Epithelial cell of esophagus (primary cell): ENCODE results near the gene LIN28A.

Experiments
- DNase-seq: peaks from one replicate; pipeline ENCODE4 v3.0.0; 2010; ENCODE audit warnings: low read depth
- H3K4me3 ChIP-seq: 2 replicates; pipeline ENCODE4 v1.5.1; 2011; ENCODE audit warnings: mild to moderate bottlenecking, low read length, control low read depth
- TF ChIP-seq, protein P1 (sequence below): IDR thresholded peaks from 2 replicates; pipeline ENCODE4 v1.5.1; 2011; ENCODE audit warnings: low read depth, mild to moderate bottlenecking, low read length, control low read depth, inconsistent platforms; ENCODE audit not compliant: insufficient read depth; ENCODE audit errors: missing control alignments

The LIN28A gene

DNA sequence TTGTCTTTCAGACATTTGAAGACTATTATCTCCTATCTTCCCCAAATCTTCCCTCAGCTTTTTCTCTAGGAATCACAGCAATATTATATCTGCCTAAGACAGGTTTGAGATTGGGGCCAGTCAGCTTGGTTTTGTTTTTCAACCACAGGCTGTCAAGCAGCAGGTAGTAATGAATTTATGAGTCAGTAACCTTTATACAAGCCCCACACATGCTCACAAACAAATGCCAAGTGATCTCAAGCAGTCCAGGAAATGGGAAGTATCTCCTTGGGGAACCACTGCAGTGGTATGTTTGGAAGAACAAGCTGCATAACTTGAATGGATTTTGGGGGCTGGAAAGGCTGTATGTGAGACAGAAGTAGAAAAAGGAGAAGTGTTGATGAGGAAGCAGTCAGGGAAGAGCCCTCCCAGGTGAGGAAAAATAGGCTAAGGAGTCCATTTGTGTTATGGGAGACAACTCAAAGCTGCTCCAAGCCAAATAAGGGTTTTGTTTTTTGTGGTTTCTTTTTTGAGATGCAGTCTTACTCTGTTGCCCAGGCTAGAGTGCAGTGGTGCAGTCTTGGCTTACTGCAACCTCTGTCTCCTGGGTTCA lies 23.6 kb downstream of the LIN28A start:
- peak; percentile 16 for DNase-seq
- H3K4me3 ChIP-seq = no peak overlapping the region
- TF ChIP-seq, protein P1, sequence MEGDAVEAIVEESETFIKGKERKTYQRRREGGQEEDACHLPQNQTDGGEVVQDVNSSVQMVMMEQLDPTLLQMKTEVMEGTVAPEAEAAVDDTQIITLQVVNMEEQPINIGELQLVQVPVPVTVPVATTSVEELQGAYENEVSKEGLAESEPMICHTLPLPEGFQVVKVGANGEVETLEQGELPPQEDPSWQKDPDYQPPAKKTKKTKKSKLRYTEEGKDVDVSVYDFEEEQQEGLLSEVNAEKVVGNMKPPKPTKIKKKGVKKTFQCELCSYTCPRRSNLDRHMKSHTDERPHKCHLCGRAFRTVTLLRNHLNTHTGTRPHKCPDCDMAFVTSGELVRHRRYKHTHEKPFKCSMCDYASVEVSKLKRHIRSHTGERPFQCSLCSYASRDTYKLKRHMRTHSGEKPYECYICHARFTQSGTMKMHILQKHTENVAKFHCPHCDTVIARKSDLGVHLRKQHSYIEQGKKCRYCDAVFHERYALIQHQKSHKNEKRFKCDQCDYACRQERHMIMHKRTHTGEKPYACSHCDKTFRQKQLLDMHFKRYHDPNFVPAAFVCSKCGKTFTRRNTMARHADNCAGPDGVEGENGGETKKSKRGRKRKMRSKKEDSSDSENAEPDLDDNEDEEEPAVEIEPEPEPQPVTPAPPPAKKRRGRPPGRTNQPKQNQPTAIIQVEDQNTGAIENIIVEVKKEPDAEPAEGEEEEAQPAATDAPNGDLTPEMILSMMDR = no peak

GRCh38 chr1:26438041-26438440 lies 27.4 kb downstream of the LIN28A start:
- TF ChIP-seq, protein P1 = no peak
- H3K4me3 ChIP-seq = no peak overlapping the region
- no peak for DNase-seq

DNA sequence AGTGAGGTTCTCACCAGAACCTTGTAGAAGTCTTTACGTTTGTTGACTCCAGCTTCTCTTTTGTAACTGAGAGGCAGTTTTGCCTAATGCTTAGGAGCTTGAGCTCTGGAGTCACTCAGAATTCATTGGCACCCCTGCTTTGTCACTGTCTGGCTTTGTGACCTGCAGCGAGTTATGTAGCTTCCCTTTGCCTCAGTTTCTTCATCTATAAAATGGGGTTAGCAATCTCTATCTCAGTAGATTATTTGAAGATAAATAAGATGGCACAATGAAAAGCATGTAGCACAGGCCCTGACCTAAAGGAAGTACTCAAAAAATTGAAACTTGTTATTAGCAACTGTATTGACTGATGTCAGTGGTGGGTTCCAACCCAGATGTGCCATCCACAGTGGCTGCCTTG lies 29.6 kb downstream of the LIN28A start:
- TF ChIP-seq, protein P1 = no peak
- H3K4me3 ChIP-seq = no peak overlapping the region
- no peak for DNase-seq

GRCh38 chr1:26449868-26450267 lies 39.3 kb downstream of the LIN28A start:
- TF ChIP-seq, protein P1 = no peak
- no peak overlapping the region for H3K4me3 ChIP-seq
- no peak for DNase-seq

DNA sequence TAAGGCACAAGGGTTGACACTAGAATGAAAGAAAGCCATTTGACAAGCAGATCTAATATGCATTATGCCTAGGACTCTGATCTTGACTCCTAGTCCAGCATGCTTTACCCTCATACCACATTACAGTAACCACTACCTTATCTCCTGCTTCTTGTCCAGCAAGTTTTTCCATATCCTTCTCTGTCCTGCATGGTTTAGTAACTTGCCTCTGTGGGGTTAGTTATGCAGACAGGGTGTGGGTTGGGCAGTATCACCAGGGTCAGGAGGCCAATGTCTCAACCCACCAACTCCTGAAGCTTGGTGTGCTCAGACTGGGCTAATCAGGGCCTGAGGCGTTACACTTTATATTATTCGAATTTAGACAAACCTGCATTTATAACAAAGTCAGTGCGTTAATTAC lies 40.3 kb downstream of the LIN28A start:
- no peak overlapping the region for H3K4me3 ChIP-seq
- TF ChIP-seq, protein P1 = no peak
- DNase-seq = no peak

DNA sequence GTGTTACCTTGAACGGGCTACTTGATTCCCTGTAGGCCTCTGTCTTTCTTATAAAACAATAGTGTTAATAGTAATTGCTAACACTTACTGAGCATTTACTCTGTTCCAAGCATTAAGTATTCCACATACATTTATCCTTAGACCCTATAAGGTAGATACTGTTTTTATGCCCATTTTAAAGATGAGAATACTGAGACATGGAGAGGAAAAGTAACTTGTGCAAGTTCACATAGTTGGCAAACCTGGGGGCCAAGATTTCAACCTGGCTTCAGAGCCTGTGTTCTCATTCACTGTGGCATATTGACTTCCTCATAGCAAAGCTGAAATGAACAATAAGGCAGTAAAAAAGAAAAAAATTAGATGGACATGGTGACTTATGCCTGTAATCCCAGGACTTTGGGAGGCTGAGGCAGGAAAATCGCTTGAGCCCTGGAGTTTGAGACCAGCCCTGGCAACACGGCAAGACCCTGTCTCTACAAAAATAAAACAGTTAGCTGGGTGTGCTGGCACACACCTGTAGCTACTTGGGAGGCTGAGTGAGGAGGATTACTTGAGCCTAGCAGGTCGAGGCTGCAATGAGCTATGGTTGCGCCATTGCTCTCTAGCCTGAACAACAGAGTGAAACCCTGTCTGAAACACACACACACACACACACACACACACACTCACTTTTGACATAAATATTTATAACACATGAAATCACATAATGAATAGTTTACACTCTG lies 42.0 kb downstream of the LIN28A start:
- no peak overlapping the region for H3K4me3 ChIP-seq
- TF ChIP-seq, protein P1 = no peak
- DNase-seq = no peak

- TF ChIP-seq, protein P1 = no peak
- no peak for DNase-seq
- no peak overlapping the region for H3K4me3 ChIP-seq
Observed at GRCh38 chr1:26459148-26459547, 48.5 kb downstream of the LIN28A start.
